Measurements from ENCODE around the gene FGFR3. TPM values are rescaled to one million over a fixed set of nuclear protein-coding genes. Genes with fewer than 3 reads are reported as not detected.

Gene FGFR3
- total and polyA plus RNA-seq, 9 of the 15 experiments (the other 6 are each of a cell fraction or from before 2014, with no cell fraction given): 1.2 to 60.4 (median 12.7) TPM

DNA sequence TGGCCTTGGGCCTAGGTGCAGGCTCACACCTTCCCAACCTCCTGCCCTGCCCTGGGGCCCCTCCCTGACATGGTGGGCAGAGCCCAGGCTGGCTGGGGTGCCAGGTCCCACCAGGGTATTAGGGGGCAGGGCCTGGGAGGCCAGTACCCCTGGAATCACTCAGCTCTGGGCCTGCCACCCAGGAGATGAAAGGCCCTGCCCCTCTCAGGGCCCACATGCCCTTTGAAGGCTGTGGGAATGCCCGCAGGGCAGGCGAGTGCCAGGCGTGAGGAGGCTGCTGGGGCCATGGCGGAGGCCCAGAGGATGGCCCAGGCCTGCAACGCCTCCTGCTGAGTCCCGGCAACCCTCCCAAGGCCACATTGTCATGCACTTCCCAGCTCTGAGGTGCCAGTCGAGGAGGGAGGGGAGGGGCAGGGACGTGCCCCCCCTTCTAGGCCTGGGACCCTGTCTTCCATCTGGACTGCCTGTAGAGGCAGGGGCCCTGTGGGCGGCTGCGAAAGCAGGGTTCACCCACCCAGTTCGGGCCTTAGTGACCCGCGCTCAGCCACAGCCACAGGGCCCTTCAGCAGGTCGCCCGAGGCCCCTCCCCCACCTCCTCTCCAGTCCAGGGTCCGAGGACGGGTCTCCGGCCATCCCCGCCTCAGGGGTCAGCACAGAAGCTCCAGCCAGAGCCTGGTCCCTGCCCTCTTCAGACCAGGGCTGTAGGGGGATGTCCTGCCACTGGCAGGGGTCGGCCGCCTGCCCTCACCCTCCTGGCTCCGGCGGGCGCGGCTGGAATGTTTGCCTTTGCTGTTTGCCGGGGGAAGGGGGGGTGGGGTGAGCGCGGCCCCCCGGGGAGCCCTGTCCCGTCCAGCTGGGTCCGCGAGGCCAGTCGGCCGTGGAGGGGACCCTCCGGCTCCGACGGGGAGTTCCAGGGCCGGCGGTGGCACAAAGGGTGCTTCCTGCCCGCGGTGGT is 26.7 kb upstream of the FGFR3 start (continued):
- TF ChIP-seq, protein P1, sequence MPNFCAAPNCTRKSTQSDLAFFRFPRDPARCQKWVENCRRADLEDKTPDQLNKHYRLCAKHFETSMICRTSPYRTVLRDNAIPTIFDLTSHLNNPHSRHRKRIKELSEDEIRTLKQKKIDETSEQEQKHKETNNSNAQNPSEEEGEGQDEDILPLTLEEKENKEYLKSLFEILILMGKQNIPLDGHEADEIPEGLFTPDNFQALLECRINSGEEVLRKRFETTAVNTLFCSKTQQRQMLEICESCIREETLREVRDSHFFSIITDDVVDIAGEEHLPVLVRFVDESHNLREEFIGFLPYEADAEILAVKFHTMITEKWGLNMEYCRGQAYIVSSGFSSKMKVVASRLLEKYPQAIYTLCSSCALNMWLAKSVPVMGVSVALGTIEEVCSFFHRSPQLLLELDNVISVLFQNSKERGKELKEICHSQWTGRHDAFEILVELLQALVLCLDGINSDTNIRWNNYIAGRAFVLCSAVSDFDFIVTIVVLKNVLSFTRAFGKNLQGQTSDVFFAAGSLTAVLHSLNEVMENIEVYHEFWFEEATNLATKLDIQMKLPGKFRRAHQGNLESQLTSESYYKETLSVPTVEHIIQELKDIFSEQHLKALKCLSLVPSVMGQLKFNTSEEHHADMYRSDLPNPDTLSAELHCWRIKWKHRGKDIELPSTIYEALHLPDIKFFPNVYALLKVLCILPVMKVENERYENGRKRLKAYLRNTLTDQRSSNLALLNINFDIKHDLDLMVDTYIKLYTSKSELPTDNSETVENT (CRISPR knock-in tag; IDR thresholded peaks at IDR 0.05): peak; percentile 7; the same call in 1 of the 2 replicates
- TF ChIP-seq DMBX1 (CRISPR knock-in tag; IDR thresholded peaks at IDR 0.05; ENCODE audit: borderline replicate concordance): no peak
- TF ChIP-seq ZBTB7A (IDR thresholded peaks at IDR 0.05; ENCODE audit: borderline replicate concordance, control insufficient read depth, low read depth, low read length): peak; percentile 25; the same call in 1 of the 2 replicates
- TF ChIP-seq, protein P2, sequence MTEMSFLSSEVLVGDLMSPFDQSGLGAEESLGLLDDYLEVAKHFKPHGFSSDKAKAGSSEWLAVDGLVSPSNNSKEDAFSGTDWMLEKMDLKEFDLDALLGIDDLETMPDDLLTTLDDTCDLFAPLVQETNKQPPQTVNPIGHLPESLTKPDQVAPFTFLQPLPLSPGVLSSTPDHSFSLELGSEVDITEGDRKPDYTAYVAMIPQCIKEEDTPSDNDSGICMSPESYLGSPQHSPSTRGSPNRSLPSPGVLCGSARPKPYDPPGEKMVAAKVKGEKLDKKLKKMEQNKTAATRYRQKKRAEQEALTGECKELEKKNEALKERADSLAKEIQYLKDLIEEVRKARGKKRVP (CRISPR knock-in tag; IDR thresholded peaks at IDR 0.05): no peak
- no peak for TF ChIP-seq SIN3B (IDR thresholded peaks at IDR 0.05; ENCODE audit: low read depth)
